ENCODE data around the gene MICB.

Gene MICB

DNA sequence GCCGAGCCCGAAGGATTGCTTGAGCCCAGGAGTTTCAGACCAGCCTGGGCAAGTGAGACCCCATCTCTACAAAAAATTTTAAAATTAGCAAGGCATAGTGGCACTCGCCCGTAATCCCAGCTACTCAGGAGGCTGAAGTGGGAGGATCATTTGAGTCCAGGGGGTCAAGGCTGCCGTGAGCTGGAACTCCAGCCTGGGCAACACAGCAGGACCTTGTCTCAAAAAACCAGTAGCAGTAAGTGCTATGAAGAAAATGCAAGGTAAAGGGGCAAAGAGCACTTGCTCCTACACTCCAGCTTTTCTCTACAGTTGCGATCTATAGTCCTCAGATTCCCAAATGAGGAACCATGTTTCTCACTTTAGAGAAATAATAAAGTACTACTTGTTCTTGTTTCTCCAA, 45.7 kb downstream of the MICB start:
- H3F3A ChIP-seq (ENCODE audit: insufficient read depth, low read length): peaks cover 20% of the 10 kb centered on the region
- H3K9me2 ChIP-seq (replicated peaks; ENCODE audit: insufficient read depth, low read length): no peaks in the 10 kb centered on the region
- peaks cover 24% of the 10 kb centered on the region for H4K20me1 ChIP-seq (ENCODE audit: insufficient read depth, low read length)
- no peaks in the 10 kb centered on the region for H3K27me3 ChIP-seq (replicated peaks; ENCODE audit: insufficient read depth, low read length)
- H3K4me2 ChIP-seq (ENCODE audit: low read depth, low read length): no peak overlapping the region
- peaks cover 50% of the 10 kb centered on the region for H3K79me2 ChIP-seq (ENCODE audit: low read length)
- peaks cover 27% of the 10 kb centered on the region for H3K4me1 ChIP-seq (ENCODE audit: low read length)
- H3K9me3 ChIP-seq (replicated peaks; ENCODE audit: insufficient read depth, low read length): no peaks in the 10 kb centered on the region
- H3K4me3 ChIP-seq (ENCODE audit: low read length): no peak overlapping the region
- H3K36me3 ChIP-seq (replicated peaks; ENCODE audit: insufficient read depth, low read length): peaks cover 9% of the 10 kb centered on the region
- H3K27ac ChIP-seq (ENCODE audit: low read length): no peak overlapping the region
- TF ChIP-seq, protein P1, sequence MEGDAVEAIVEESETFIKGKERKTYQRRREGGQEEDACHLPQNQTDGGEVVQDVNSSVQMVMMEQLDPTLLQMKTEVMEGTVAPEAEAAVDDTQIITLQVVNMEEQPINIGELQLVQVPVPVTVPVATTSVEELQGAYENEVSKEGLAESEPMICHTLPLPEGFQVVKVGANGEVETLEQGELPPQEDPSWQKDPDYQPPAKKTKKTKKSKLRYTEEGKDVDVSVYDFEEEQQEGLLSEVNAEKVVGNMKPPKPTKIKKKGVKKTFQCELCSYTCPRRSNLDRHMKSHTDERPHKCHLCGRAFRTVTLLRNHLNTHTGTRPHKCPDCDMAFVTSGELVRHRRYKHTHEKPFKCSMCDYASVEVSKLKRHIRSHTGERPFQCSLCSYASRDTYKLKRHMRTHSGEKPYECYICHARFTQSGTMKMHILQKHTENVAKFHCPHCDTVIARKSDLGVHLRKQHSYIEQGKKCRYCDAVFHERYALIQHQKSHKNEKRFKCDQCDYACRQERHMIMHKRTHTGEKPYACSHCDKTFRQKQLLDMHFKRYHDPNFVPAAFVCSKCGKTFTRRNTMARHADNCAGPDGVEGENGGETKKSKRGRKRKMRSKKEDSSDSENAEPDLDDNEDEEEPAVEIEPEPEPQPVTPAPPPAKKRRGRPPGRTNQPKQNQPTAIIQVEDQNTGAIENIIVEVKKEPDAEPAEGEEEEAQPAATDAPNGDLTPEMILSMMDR (IDR thresholded peaks at IDR 0.05; ENCODE audit: low read length): no peak
- TF ChIP-seq EZH2 (optimal IDR thresholded peaks at IDR 0.05; ENCODE audit: low read depth, low read length): no peak
- no peak for TF ChIP-seq EZH2phosphoT487 (IDR thresholded peaks at IDR 0.05; ENCODE audit: low read length)
- no peak overlapping the region for H3K9ac ChIP-seq (ENCODE audit: low read length)
- no peak overlapping the region for H2AFZ ChIP-seq (ENCODE audit: low read length)
- DNase-seq: no peak

DNA sequence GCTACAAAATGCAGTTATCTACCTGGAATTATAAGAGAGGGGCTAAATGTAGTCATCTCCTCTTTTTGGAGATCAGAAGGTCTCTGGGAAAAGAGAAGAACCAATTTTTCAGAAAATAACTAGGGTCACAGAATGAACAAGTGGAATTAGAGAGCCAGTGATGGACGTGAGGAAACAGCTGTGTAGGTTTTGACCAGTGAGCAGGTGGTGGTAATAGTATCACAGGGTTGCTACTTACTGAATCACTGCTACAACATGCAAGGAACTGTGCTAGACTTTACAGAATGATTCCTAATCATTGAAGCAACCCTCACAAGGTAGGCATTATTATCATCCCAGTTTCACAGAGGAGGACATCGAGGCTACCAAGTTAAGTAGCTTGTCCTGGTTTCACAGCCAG, 46.7 kb downstream of the MICB start:
- DNase-seq: no peak
- Histone ChIP-seq H3K9ac (ENCODE audit: low read length) (no peak overlapping the region), H3K4me1 (ENCODE audit: low read length) (peaks cover 17% of the 10 kb centered on the region), H2AFZ (ENCODE audit: low read length) (no peak overlapping the region), H3K79me2 (ENCODE audit: low read length) (peaks cover 39% of the 10 kb centered on the region), H3K27me3 (replicated peaks; ENCODE audit: insufficient read depth, low read length) (no peaks in the 10 kb centered on the region), H3K4me2 (ENCODE audit: low read depth, low read length) (no peak overlapping the region), H3K4me3 (ENCODE audit: low read length) (no peak overlapping the region), H3K9me2 (replicated peaks; ENCODE audit: insufficient read depth, low read length) (no peaks in the 10 kb centered on the region), H3K27ac (ENCODE audit: low read length) (no peak overlapping the region), H3K36me3 (replicated peaks; ENCODE audit: insufficient read depth, low read length) (peaks cover 8% of the 10 kb centered on the region), H3K9me3 (replicated peaks; ENCODE audit: insufficient read depth, low read length) (no peaks in the 10 kb centered on the region), H3F3A (ENCODE audit: insufficient read depth, low read length) (peaks cover 20% of the 10 kb centered on the region), H4K20me1 (ENCODE audit: insufficient read depth, low read length) (peaks cover 13% of the 10 kb centered on the region)
- TF ChIP-seq, protein P1 (IDR thresholded peaks at IDR 0.05; ENCODE audit: low read length): no peak
- no peak for TF ChIP-seq EZH2 (optimal IDR thresholded peaks at IDR 0.05; ENCODE audit: low read depth, low read length)
- no peak for TF ChIP-seq EZH2phosphoT487 (IDR thresholded peaks at IDR 0.05; ENCODE audit: low read length)

DNA sequence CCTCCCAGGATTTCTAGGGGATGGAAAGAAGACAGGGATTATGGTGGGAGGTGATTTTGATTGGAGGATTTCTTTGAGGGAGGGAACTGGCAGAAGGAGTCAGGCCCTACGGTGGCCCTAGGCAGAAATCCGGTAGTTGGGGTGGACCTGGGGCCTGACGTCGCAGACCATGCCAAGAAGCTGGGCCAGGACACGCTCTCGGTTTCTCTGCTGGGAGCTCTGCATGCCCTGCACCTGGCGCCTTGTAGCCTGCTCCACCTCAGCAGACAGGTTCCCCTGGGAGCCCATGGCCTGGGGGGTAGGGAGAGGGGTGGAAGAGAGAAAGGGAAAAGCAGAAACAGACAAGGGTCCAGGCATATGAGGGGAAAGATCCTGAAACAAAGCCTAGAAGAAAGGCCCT, 47.3 kb downstream of the MICB start:
- H3K27ac ChIP-seq (ENCODE audit: low read length): no peak overlapping the region

More for the DNA sequence above, 47.3 kb downstream of the MICB start:
- Histone ChIP-seq H3K9me2 (replicated peaks; ENCODE audit: insufficient read depth, low read length) (no peaks in the 10 kb centered on the region), H2AFZ (ENCODE audit: low read length) (no peak overlapping the region), H3K4me1 (ENCODE audit: low read length) (peaks cover 11% of the 10 kb centered on the region), H4K20me1 (ENCODE audit: insufficient read depth, low read length) (peaks cover 7% of the 10 kb centered on the region), H3K36me3 (replicated peaks; ENCODE audit: insufficient read depth, low read length) (peaks cover 2% of the 10 kb centered on the region; the same call in 1 of the 2 replicates), H3K9me3 (replicated peaks; ENCODE audit: insufficient read depth, low read length) (no peaks in the 10 kb centered on the region), H3K27me3 (replicated peaks; ENCODE audit: insufficient read depth, low read length) (no peaks in the 10 kb centered on the region), H3K79me2 (ENCODE audit: low read length) (peaks cover 33% of the 10 kb centered on the region), H3F3A (ENCODE audit: insufficient read depth, low read length) (peaks cover 20% of the 10 kb centered on the region), H3K4me3 (ENCODE audit: low read length) (no peak overlapping the region), H3K9ac (ENCODE audit: low read length) (no peak overlapping the region), H3K4me2 (ENCODE audit: low read depth, low read length) (no peak overlapping the region)
- no peak for DNase-seq
- no peak for TF ChIP-seq EZH2 (optimal IDR thresholded peaks at IDR 0.05; ENCODE audit: low read depth, low read length)
- TF ChIP-seq, protein P1 (IDR thresholded peaks at IDR 0.05; ENCODE audit: low read length): no peak
- no peak for TF ChIP-seq EZH2phosphoT487 (IDR thresholded peaks at IDR 0.05; ENCODE audit: low read length)

All from MM.1S (cell line).